Tibial artery (tissue), 4 donors: ENCODE results near the gene PRM2.

Experiments used
- DNase-seq, 2 donors: peaks; one replicate each; pipeline ENCODE4 v3.0.0-alpha.2; 2019
- H3K27ac ChIP-seq, 2 donors: fragments of 200-600 bp; sonication (generic) in 1 of 2; 1 replicate in 1 of 2; 2 replicates in 1 of 2; pipeline ENCODE4 v1.5.1; 2018 to 2019; ENCODE audit warnings: mild to moderate bottlenecking in 1 of 2
- H3K27me3 ChIP-seq, 2 donors: fragments of 200-600 bp; sonication (generic) in 1 of 2; one replicate each; pipeline versions ENCODE4 v1.5.1 to v1.6.0; 2016 to 2019
- H3K36me3 ChIP-seq, 3 donors: fragments of 200-600 bp; sonication (generic) in 2 of 3; one replicate each; pipeline ENCODE4 v1.5.1; 2016 to 2019; ENCODE audit warnings: mild to moderate bottlenecking in 2 of 3
- H3K4me1 ChIP-seq, 4 donors: fragments of 200-600 bp; sonication (generic) in 2 of 4; 1 replicate in 3 of 4; 2 replicates in 1 of 4; pipeline ENCODE4 v1.5.1; 2016 to 2019
- H3K4me3 ChIP-seq, 2 donors: fragments of 200-600 bp; sonication (generic) in 1 of 2; 1 replicate in 1 of 2; 2 replicates in 1 of 2; pipeline ENCODE4 v1.5.1; 2018 to 2019; ENCODE audit warnings: mild to moderate bottlenecking in 2 of 2
- H3K9me3 ChIP-seq, 3 donors: fragments of 200-600 bp; sonication (generic) in 1 of 3; one replicate each; pipeline ENCODE4 v1.5.1; 2016 to 2019
- intact Hi-C: fragments of 100-400 bp; cut with DNase I; formaldehyde crosslinking; loops from one replicate; pipeline ENCODE4 v1.15.0; 2023; ENCODE audit warnings: low total_unique reads
- TF ChIP-seq, protein P1 (sequence below), 2 experiments: fragments of 200-600 bp in 1 of 2; fragments of 450-650 bp in 1 of 2; IDR thresholded peaks; one replicate each; pipeline ENCODE4 v1.5.1; 2017 to 2019; ENCODE audit warnings: antibody characterized with exemption in 2 of 2, mild to moderate bottlenecking in 1 of 2, moderate library complexity in 1 of 2

Gene PRM2

DNA sequence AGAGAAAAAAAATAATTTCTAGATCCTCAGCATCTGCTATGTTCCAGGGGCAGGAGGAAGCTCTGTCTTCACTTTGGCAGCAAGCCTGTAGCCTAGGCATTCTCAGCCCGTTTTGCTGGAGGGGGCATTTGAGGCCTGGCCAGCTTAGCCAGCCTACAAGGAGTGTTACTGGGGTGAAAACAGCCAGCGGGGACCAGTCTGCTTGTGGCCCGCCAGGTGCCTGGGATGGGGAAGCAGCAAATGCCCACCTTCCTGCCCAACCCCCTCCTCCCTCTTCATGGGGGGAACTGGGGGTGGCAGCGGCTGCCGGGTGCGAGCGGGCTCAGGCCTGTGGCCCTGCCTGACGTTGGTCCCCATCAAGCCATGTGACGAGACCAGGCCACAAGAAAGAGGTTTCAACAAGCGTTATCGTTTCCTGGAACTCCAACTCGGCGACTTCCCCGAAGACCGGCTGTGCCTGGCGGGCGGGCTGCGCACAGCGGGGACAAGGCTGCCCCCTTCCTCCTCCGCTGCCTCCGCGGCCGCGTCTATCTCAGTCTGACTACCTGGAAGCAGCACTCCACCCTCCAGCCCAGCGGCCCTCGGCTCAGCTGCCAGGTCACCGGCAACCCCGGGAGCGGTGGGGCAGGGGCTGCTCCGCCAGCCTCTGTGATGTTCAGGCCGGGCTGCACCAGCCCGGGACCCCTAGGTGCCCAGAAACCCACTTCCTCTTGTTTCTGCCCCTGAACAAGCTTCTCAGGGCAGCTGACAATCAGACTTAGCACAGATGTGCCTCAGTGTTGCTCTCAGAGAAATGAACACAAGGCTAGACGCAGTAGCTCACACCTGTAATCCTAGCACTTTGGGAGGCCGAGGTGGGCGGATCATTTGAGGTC lies 43.2 kb downstream of the PRM2 start:
- no peaks in the 10 kb centered on the region for H3K36me3 ChIP-seq
- H3K4me1 ChIP-seq = peaks cover 0 to 9% (median 0%) of the 10 kb centered on the region in 4 donors
- no peak overlapping the region for H3K27ac ChIP-seq
- intact Hi-C loops = no loop called here
- peak in 1 of 2 donors; percentile 24 for DNase-seq
- H3K27me3 ChIP-seq = peaks cover 0 to 3% of the 10 kb centered on the region in 2 donors
- H3K9me3 ChIP-seq = no peaks in the 10 kb centered on the region
- no peak overlapping the region for H3K4me3 ChIP-seq
- TF ChIP-seq, protein P1, sequence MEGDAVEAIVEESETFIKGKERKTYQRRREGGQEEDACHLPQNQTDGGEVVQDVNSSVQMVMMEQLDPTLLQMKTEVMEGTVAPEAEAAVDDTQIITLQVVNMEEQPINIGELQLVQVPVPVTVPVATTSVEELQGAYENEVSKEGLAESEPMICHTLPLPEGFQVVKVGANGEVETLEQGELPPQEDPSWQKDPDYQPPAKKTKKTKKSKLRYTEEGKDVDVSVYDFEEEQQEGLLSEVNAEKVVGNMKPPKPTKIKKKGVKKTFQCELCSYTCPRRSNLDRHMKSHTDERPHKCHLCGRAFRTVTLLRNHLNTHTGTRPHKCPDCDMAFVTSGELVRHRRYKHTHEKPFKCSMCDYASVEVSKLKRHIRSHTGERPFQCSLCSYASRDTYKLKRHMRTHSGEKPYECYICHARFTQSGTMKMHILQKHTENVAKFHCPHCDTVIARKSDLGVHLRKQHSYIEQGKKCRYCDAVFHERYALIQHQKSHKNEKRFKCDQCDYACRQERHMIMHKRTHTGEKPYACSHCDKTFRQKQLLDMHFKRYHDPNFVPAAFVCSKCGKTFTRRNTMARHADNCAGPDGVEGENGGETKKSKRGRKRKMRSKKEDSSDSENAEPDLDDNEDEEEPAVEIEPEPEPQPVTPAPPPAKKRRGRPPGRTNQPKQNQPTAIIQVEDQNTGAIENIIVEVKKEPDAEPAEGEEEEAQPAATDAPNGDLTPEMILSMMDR (IDR thresholded peaks at IDR 0.05) = no peak

DNA sequence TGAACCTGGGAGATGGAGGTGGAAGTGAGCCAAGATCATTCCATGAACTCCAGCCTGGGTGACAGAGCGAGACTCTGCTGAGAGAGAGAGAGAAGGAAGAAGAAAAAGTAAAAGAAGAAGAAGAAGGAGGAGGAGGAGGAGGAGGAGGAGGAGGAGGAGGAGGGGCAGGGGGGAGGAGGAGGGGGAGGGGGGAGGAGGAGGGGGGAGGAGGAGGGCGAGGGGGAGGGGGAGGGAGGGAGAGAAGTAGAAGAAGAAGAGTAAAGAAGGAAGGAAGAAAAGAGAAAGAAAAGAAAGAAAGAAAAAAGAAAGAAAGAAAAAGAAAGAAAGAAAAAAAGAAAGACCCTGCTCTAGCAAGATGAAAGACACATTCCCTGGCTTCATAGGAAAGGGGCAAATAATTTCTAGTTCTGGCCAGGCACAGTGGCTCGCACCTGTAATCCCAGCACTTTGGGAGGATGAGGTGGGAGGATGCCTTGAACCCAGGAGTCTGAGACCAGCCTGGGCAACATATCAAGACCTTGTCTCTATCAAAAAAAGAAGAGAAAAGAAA lies 43.9 kb downstream of the PRM2 start:
- H3K9me3 ChIP-seq = no peaks in the 10 kb centered on the region
- peaks cover 0 to 9% (median 0%) of the 10 kb centered on the region in 4 donors for H3K4me1 ChIP-seq
- H3K36me3 ChIP-seq = no peaks in the 10 kb centered on the region
- H3K27ac ChIP-seq = no peak overlapping the region
- peaks cover 0 to 3% of the 10 kb centered on the region in 2 donors for H3K27me3 ChIP-seq
- H3K4me3 ChIP-seq = no peak overlapping the region
- intact Hi-C loops = no loop called here
- no peak for DNase-seq
- TF ChIP-seq, protein P1 (IDR thresholded peaks at IDR 0.05) = no peak

DNA sequence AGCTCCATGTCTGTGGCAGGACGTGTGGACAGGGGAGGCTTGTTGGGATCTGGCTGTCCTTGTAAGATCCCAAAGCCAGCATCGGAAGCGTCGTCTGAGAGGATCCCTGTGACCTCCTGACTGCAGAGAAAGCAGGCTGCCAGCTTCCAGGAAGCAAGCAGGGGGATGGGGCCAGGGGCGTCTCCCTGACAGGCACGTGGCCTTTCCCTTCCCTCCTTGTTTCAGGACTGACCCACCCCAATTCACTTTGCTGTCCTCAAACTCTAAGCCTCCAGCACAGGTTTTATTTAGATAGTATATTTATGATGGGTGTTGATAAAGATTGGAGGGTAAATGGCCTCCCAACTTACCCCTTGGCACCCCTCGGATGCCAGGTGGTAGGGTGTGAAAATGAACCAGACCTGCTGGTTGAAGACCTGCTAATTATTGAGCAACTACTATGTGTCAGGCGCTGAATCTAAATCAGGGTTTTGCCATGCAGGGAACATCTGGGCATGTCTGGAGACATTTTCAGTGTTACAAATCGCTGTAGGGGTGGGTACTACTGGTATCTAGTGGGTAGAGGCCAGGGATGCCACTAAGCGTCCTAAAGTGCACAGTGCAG lies 44.8 kb downstream of the PRM2 start:
- Histone ChIP-seq H3K27me3 (peaks cover 0 to 3% of the 10 kb centered on the region in 2 donors), H3K36me3 (no peaks in the 10 kb centered on the region), H3K9me3 (no peaks in the 10 kb centered on the region), H3K4me3 (no peak overlapping the region), H3K4me1 (peaks cover 0 to 9% (median 0%) of the 10 kb centered on the region in 4 donors), H3K27ac (no peak overlapping the region)
- intact Hi-C loops = no loop called here
- TF ChIP-seq, protein P1 (IDR thresholded peaks at IDR 0.05) = no peak
- no peak for DNase-seq

DNA sequence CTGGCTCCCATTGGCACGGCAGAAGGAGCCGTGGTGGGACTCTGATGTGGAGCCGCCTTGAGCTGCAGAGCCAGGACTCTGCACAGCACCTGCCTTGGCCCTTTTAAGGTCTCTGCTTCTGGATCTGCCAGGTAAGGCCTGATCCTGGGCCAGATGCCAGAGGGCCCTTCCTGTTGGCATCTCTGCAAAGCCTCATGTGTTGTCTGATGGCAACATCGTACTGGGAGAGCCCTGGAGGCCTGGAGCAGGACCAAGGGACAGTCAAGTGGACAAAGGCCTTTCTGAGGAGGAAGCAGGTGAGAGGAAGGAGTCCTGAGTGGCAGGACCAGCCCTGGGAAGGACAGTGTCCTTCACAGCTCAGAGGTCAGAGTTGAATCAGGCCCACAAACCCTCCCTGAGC lies 46.4 kb downstream of the PRM2 start:
- intact Hi-C loops = no loop called here
- Histone ChIP-seq H3K27ac (no peak overlapping the region), H3K9me3 (no peaks in the 10 kb centered on the region), H3K27me3 (peaks cover 0 to 3% of the 10 kb centered on the region in 2 donors), H3K4me1 (peaks cover 0 to 20% (median 5%) of the 10 kb centered on the region in 4 donors), H3K36me3 (no peaks in the 10 kb centered on the region), H3K4me3 (no peak overlapping the region)
- no peak for DNase-seq
- TF ChIP-seq, protein P1 (IDR thresholded peaks at IDR 0.05) = no peak

DNA sequence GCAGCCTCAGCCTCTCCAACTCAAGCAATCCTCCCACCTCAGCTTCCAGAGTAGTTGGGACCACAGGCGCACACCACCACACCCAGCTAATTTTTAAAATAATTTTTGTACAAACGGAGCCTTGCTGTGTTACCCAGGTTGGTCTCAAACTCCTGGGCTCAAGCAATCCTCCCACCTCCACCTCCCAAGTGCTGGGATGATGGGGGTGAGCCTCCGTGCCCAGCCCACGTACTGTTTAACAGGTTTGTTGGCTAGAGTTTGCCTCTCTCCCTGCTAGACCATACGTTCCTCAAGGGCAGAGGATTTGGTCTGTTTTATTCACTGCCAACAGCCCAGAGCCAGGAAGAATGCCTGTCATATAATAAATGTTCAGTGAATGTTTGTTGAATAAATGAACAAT lies 46.8 kb downstream of the PRM2 start:
- H3K27ac ChIP-seq = no peak overlapping the region
- intact Hi-C loops = no loop called here
- peaks cover 0 to 3% of the 10 kb centered on the region in 2 donors for H3K27me3 ChIP-seq
- TF ChIP-seq, protein P1 (IDR thresholded peaks at IDR 0.05) = no peak
- H3K9me3 ChIP-seq = no peaks in the 10 kb centered on the region
- H3K4me3 ChIP-seq = no peak overlapping the region
- no peak for DNase-seq
- H3K36me3 ChIP-seq = no peaks in the 10 kb centered on the region
- peaks cover 0 to 21% (median 7%) of the 10 kb centered on the region in 4 donors for H3K4me1 ChIP-seq
